Astrocyte (in vitro differentiated cells and primary cell): ENCODE measurements around the gene COMMD4.

Experiments used
- EZH2 ChIP-seq: IDR thresholded peaks from 2 replicates; pipeline ENCODE4 v1.6.1; 2012; ENCODE audit warnings: mild to moderate bottlenecking, low read length, inconsistent platforms; ENCODE audit not compliant: insufficient read depth
- TF ChIP-seq, protein P1 (sequence below): IDR thresholded peaks from 2 replicates; pipeline ENCODE4 v1.5.1; 2011; ENCODE audit warnings: low read depth, mild to moderate bottlenecking, inconsistent platforms, low read length, moderate library complexity; ENCODE audit not compliant: insufficient read depth

DNA sequence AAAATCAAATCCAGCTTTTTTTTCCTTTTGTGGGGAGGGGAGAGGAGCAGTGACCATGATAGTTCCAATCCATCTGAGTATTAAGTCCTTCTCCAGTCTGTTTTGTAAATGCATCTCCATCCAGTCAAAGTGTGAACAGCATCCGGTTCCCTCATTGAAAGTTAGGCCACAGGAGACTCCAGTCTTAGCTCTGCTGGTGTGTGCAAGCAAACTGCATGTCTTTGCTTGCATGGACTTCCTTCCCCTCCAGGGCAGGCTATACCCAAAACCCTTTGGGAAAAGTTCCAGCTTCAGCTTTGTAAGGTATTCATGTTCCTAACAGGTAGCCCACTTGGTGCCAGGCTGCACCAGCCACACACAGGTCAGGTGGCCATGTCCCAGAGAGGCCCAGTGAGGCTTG, 35.6 kb downstream of the COMMD4 start:
- TF ChIP-seq, protein P1, sequence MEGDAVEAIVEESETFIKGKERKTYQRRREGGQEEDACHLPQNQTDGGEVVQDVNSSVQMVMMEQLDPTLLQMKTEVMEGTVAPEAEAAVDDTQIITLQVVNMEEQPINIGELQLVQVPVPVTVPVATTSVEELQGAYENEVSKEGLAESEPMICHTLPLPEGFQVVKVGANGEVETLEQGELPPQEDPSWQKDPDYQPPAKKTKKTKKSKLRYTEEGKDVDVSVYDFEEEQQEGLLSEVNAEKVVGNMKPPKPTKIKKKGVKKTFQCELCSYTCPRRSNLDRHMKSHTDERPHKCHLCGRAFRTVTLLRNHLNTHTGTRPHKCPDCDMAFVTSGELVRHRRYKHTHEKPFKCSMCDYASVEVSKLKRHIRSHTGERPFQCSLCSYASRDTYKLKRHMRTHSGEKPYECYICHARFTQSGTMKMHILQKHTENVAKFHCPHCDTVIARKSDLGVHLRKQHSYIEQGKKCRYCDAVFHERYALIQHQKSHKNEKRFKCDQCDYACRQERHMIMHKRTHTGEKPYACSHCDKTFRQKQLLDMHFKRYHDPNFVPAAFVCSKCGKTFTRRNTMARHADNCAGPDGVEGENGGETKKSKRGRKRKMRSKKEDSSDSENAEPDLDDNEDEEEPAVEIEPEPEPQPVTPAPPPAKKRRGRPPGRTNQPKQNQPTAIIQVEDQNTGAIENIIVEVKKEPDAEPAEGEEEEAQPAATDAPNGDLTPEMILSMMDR = no peak
- no peak for TF ChIP-seq EZH2
